Measurements from ENCODE around the gene VSIG10L2.

The VSIG10L2 gene

GRCh38 chr11:125948278-125949051 lies 2.6 kb downstream of the VSIG10L2 start:
- no peak for FAIRE-seq

GRCh38 chr11:125949271-125950177 lies 3.7 kb downstream of the VSIG10L2 start:
- no peak for FAIRE-seq

- FAIRE-seq = no peak
These were observed 4.3 kb downstream of the VSIG10L2 start for GRCh38 chr11:125950178-125950490.

GRCh38 chr11:125950696-125951651 lies 5.1 kb downstream of the VSIG10L2 start:
- peak; percentile 48 for FAIRE-seq

- no peak for FAIRE-seq
These were observed 5.9 kb downstream of the VSIG10L2 start for GRCh38 chr11:125951731-125952130.

GRCh38 chr11:125952559-125952958 lies 6.7 kb downstream of the VSIG10L2 start:
- no peak for FAIRE-seq

GRCh38 chr11:125952973-125953372 lies 7.1 kb downstream of the VSIG10L2 start:
- FAIRE-seq = no peak

- no peak for FAIRE-seq
These were observed 7.6 kb downstream of the VSIG10L2 start for GRCh38 chr11:125953401-125953935.

- no peak for FAIRE-seq
These were observed 8.5 kb downstream of the VSIG10L2 start for GRCh38 chr11:125954123-125954944.

- FAIRE-seq = no peak
These were observed 9.2 kb downstream of the VSIG10L2 start for GRCh38 chr11:125954945-125955640.

GRCh38 chr11:125955856-125956255 lies 10.0 kb downstream of the VSIG10L2 start:
- FAIRE-seq = no peak

- FAIRE-seq = no peak
These were observed 10.7 kb downstream of the VSIG10L2 start for GRCh38 chr11:125956391-125957134.

GRCh38 chr11:125957618-125958332 lies 11.9 kb downstream of the VSIG10L2 start:
- FAIRE-seq = no peak

GRCh38 chr11:125958872-125959400 lies 13.1 kb downstream of the VSIG10L2 start:
- no peak for FAIRE-seq

GRCh38 chr11:125959511-125959910 lies 13.7 kb downstream of the VSIG10L2 start:
- no peak for FAIRE-seq

GRCh38 chr11:125959931-125960330 lies 14.1 kb downstream of the VSIG10L2 start:
- no peak for FAIRE-seq

- FAIRE-seq = no peak
These were observed 14.9 kb downstream of the VSIG10L2 start for GRCh38 chr11:125960771-125961170.

- FAIRE-seq = no peak
These were observed 21.7 kb downstream of the VSIG10L2 start for GRCh38 chr11:125967515-125967914.

GRCh38 chr11:125968354-125968753 lies 22.5 kb downstream of the VSIG10L2 start:
- FAIRE-seq = no peak

Measured in endometrium (tissue), 2 donors.